Inflammatory macrophage treated with lipopolysaccharide for 4 hours (primary cell): ENCODE measurements around the gene CAP1.
"Not testable (repeated sequence)": the region's sequence is repeated elsewhere in the genome, so short reads cannot be mapped to it uniquely, and the experiment has no call there.

Experiments
- DNase-seq: peaks from one replicate; pipeline ENCODE4 v3.0.0-alpha.2; 2020

CAP1 gene, protein sequence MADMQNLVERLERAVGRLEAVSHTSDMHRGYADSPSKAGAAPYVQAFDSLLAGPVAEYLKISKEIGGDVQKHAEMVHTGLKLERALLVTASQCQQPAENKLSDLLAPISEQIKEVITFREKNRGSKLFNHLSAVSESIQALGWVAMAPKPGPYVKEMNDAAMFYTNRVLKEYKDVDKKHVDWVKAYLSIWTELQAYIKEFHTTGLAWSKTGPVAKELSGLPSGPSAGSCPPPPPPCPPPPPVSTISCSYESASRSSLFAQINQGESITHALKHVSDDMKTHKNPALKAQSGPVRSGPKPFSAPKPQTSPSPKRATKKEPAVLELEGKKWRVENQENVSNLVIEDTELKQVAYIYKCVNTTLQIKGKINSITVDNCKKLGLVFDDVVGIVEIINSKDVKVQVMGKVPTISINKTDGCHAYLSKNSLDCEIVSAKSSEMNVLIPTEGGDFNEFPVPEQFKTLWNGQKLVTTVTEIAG

DNA sequence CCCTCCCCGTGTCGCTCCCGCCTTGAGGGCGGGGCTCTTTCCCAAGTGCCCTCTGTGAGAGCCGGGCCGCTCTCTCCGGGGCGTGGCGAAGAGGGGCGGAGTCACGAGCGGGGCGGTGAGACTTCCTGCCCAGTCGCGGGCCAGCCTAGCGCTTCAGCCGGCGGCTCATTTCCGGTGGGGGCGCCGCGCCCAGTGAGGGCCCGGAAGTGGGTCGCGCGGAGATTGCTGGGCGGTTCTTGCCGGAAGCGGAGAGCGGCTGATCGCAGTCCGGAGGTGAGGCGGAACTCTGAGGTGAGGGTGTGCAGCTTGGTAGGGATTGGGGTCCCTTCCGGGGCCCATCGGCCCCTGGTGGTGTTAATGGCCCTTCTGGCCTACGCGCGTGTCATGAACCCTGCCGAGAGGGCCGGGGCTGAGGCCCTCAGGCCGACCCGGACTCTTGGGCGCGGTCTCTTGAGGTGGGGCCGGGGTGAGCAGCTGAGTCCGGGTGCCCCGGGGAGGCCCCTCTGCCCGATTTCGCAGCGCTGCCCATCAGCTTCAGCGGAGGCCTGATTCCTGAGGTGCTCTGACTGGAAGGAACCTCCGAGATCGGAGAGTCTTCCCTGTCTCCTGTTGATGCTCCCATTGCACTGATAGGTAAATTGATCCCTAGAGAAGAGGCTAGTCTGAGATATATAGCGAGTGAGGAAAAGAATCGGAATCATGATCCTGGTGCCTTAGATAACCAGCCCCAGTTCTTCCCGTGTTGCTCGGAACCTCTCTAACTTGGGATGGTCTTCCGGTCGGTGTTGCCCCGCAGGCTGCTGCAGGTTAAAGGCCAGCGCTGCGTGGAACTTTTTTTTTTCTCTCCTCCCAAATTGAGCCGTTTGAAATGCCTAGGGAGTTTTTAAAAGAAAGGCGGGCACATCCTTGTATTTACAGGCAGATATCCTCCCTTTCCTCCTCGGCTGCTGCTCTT is at the start of gene CAP1:
Gene CAP1, plus strand, starts transcription at position 219 of the 955 bp plus-strand sequence. CDS start 18,618 bp downstream, outside the sequence.
- peak; percentile 100 for DNase-seq

GRCh38 chr1:39992234-39992633 is 48.3 kb upstream of the CAP1 start:
- DNase-seq, result peak; percentile 85

DNA sequence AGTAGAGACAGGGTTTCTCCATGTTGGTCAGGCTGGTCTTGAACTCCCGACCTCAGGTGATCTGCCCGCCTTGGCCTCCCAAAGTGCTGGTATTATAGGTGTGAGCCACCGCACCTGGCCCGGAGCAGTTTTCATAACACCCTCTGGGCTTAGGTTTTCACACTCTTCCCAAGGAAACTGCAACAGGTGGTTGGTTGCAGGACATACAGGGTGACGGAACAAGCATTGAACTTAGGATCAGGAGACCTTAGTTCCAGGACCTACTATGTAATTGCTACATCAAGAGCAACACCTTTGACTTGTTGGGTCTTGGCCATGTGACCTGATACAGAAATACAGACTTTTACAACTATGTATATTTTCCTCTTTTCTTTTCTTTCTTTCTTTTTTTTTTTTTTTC is 47.6 kb upstream of the CAP1 start:
- DNase-seq, result no peak

DNA sequence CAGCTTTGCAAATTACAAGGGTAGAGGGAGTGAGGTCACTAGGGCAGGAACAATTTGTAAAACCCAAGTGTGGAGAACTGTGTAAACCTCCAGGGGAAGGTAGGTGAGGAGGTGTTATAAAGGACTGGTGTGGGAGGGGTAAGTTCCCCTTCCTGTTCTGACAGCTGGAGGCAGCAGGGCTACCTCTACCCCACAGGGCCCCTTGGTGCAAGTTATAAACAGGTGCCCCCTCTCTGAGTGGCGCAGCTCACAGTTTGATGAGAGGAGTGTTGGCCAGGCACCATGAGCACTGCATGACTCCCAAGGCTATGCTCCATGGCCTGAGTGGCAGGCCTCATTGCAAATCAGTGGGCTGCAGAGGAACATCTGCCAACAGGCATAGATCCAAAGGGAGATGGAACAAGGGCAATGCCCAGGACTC is 44.5 kb upstream of the CAP1 start:
- no peak for DNase-seq

- DNase-seq, result no peak
Observed at GRCh38 chr1:39996396-39997004, 44.0 kb upstream of the CAP1 start.

- DNase-seq, result no peak
Observed at GRCh38 chr1:40001456-40001855, 39.1 kb upstream of the CAP1 start.

DNA sequence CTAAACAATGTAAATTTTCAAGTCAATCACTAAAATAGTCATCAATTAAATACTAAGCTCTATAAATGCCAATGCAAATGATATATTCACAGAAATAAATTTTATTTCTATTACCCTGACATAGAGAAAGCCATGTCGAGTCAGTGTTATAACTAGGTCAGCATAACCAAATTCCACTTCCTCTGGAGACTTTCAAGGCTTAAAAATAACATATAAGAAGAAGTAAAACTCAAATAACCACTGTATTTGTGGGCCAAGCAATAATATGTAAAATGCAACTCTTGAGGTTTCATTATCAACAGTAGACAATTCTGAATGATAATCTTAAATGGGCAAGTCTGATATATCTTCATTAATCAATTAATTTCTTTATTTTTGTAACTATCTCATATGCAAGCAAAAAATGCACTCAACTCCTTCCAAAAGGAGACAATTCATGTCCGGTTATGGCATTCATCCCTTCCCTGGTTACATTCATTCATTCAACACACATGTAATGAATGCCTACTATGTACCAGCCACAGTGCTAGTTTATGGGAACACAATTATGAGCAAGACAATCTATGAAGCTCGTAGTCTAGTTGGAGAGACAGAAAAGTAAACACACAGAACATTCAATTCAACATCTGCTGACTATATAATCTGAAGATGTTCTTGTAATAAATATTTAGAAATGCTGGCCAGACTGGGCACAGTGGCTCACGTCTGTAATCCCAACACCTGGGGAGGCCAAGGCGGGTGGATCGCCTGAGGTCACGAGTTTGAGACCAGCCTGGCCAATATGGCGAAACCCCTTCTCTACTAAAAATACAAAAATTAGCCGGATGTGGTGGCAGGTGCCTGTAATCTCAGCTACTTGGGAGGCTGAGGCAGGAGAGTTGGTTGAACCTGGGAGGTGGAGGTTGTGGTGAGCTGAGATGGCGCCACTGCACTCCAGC is 37.1 kb upstream of the CAP1 start:
- peak; percentile 64 for DNase-seq

- DNase-seq, result no peak
Observed at GRCh38 chr1:40004857-40005256, 35.7 kb upstream of the CAP1 start.

- DNase-seq, result not testable (repeated sequence)
Observed at GRCh38 chr1:40007481-40008034, 33.0 kb upstream of the CAP1 start.

DNA sequence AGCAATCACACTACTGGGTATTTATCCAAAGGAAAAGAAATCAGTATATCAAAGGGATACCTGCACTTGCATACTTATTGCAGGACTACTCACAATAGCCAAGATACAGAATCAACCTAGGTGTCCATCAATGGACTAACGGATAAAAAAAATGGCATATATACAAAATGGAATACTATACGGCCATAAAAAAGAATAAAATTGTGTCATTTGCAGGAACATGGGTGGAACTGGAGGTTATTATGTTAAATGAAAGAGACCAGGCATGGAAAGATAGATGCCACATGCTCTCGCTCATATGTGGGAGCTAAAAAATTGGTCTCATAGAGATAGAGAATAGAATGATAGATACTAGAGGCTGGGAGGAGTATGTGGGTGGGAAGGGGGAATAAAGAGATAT is 29.3 kb upstream of the CAP1 start:
- no peak for DNase-seq

DNA sequence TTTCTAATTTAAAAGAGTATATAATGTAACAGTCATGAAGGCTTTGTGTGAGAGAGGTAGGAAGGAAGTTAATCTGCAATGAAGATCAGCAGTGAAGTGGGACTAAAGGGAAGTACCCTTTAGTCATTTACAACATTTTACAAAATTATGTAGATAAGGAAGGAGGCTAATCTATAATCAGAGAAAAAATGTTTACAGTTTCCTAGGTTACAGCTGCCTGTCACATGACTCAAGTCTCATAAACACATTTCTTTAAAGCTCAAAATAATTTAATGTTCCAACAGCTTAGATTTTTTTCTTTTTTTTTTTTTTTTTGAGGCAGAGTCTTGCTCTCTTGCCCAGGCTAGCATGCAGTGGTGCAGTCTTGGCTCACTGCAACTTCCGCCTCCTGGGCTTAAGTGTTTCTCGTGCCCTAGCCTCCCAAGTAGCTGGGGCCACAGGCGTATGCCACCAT is 26.2 kb upstream of the CAP1 start:
- peak; percentile 36 for DNase-seq

DNA sequence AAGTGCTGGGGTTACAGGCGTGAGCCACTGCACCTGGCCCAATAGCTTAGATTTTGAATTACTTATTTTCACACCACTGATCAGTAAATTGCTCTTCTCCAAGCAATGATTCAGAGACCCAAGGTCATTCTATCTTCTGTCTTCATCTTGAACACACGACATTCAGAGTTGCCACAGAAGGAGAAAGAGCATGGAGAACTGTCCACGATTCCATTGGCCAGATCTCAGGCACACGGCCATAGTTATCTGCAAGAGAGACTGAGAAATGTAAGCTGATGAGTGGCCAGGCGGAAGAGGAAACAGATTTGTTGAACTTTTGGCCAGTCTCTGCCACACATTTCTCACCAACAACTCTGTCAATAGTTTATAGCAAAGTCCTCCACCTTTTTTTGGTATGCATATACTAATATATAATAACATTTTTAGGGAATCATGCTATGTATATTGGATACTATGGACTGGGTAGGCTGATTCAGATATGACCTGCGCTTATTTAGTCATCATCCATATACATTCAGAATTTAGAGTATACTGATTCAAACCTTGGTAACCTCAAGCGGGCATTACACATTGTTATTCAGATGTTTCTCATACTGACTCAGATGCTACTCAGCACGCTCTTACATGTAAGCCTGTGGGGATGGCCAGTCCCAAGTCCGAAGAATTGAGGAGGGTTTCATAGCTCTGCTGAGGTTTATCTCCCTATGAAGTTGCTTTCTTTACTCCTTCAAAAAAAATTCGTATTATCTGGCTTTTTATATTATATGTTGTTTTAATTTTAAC is 25.5 kb upstream of the CAP1 start:
- DNase-seq, result no peak

DNA sequence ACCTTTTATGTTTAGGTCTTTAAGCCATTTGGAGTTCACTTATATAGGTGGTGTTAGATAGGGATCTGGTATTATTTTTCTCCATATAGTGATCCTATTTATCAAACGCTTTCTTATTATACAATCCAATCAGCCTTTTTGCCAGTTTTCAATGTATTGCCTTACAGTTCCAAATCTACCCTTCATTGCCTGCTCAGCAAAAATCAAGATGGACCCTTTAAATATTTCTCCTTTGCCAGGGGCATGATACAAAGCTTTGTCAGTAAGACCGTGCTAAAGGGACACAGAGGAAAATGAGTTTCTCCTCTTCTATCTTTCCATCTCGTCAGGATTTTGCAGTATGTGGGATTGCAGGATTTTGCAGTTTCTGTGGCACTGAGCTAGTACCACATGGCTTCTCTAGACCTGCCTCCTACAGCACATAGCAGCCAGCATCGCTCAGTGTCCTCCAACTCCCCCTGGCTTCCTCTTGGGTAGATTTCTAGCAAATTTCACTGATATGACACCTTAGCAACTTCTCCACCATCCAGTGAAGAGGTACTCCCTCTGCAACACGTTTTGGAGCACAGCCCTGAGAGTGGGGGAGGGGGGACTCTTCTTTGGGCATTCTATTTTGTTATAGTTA is 22.5 kb upstream of the CAP1 start:
- no peak for DNase-seq

GRCh38 chr1:40020447-40021085 is 20.0 kb upstream of the CAP1 start:
- DNase-seq, result no peak

- DNase-seq, result no peak
Observed at GRCh38 chr1:40023379-40023944, 17.1 kb upstream of the CAP1 start.

DNA sequence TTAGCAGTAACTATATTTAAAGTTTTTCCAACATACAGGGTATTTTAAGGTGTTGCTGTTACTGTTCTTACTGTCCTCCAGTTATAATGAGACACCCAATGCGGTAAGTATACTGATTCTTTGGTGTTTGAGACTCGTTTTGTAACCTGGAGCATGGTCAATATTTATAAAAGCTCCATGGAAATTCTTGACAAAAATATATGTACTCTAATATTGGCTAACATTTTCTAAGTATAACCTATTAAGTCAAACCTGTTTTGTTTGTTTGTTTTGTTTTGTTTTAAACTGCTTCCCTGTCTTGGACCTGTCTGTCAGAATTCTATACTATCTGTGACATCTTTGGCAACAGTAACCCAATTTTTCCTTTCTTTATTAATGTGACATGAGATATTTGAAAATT is 15.9 kb upstream of the CAP1 start:
- no peak for DNase-seq

- no peak for DNase-seq
Observed at GRCh38 chr1:40027647-40028046, 12.9 kb upstream of the CAP1 start.

- no peak for DNase-seq
Observed at GRCh38 chr1:40029608-40030007, 10.9 kb upstream of the CAP1 start.

DNA sequence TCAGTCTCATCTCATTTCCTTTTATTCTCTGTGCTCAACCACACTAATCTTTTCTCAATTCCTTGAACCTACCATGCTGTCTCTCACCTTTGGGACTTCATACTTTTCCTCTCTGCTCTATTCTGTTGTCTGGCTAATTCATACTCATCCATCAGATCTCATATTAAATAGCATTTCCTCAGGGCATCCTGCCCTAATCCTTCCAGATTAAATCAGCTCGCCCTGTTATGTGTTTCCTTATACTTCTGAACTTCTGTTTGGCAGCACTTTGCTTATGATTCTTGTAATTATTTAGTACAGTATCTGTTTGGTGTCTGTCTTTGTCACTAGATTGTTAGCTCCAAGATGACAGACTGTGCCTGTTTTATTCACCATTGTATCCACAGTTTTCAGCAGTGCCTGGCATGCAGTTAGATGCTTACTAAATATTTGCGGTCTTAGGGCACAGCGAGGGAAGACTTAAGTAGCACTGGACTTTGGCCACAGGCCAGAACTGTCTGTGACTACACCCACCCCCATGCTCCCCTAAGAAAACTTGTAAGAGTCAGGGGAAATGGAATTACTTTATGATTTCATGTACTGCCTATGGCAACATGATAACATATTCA is 9.9 kb upstream of the CAP1 start:
- DNase-seq, result no peak
